RPMI8226 (cell line): ENCODE data around the gene FRG2.
A peak's percentile ranks its signal among the peaks of the same experiment; 100 is the strongest.
"Not testable (repeated sequence)": the region's sequence is repeated elsewhere in the genome, so short reads cannot be mapped to it uniquely, and the experiment has no call there.

Source experiments
- DNase-seq: peaks from one replicate; pipeline ENCODE4 v3.0.0-alpha.2; 2015

FRG2 gene

DNA sequence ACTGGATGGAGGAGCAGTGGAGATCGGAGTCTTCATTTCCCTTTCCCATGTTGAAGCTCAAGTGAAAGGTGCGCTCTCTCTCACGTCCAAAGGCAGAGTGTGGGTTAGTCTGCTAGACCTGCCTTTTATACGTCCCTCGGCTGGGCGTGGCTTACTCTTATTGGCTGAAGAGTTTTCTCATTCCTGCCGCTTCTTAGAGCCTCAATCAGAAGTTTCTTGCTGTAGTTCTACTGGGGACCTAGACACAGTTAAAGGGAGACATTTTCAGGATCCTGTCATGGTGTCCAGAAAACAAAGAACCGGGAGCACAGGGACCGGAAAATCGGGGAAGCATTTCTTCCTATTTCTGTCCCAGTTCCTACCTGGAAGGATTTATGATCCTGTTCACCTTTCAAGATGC lies at the start of gene FRG2:
Gene FRG2 (minus strand): TSS at position 101 of the 400 bp plus-strand sequence. CDS start 52 bp downstream, at position 49.
- DNase-seq: not testable (repeated sequence)

DNA sequence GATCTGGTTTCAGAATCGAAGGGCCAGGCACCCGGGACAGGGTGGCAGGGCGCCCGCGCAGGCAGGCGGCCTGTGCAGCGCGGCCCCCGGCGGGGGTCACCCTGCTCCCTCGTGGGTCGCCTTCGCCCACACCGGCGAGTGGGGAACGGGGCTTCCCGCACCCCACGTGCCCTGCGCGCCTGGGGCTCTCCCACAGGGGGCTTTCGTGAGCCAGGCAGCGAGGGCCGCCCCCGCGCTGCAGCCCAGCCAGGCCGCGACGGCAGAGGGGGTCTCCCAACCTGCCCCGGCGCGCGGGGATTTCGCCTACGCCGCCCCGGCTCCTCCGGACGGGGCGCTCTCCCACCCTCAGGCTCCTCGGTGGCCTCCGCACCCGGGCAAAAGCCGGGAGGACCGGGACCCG lies 41.3 kb upstream of the FRG2 start:
- DNase-seq: not testable (repeated sequence)

DNA sequence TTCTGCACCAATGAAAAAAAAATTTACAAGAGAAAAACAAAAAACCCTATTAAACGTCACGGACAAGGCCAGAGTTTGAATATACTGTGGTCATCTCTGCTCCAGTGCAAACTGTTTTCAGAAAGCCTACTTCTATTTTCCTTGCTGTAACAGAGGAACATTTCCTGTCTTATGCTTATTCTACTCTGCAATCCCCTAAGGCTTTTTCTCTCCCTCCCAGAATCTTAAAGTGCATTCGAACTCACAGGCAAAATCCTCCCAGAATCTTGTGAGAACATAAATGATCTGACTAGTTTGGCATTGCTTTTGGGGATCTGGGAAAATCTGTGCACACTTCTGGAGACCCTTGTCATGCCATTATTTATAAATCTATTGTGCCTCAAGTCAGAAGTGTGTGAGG lies 37.7 kb upstream of the FRG2 start:
- DNase-seq: not testable (repeated sequence)

DNA sequence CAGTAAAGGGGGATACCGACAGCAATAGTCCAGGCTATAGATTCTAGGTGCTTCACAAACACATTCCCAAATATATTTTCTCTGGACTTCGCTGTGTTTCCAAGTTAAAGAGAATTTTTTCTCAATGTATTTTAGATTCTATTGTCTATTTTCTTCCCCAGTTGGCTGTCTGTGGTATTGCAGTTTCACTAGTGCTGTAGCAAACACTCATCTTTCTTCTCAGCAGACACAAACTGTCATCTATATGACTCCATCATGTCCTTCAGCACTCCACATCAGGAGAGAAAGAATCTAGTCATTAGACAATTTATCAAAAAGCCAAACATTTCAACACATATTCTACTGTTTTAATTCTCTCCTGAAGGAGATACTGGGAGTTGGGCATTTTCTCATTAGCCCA lies 37.3 kb upstream of the FRG2 start, which contains the start of gene DBET:
Gene DBET (plus strand): TSS at position 161 of the 400 bp plus-strand sequence.
- not testable (repeated sequence) for DNase-seq

DNA sequence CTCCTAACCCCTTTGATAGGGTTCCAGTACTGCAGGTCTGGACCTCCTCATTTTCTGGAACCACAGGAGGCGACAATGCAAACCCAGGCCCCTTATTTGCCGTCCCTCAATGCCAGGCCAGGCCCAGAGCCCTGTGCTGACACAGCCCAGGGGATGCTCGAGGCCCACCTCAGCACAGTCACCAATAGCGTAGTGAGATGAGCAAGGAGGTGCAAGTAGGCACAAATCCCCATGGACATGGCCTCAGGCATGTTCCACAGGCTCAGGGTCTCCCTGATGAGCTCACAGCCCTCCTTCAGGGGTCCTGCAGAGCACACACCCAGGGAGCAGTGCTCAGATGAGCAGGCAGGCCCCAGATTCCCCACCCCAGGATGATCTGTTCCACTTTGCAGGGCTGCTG lies 31.9 kb upstream of the FRG2 start:
- DNase-seq: not testable (repeated sequence)

DNA sequence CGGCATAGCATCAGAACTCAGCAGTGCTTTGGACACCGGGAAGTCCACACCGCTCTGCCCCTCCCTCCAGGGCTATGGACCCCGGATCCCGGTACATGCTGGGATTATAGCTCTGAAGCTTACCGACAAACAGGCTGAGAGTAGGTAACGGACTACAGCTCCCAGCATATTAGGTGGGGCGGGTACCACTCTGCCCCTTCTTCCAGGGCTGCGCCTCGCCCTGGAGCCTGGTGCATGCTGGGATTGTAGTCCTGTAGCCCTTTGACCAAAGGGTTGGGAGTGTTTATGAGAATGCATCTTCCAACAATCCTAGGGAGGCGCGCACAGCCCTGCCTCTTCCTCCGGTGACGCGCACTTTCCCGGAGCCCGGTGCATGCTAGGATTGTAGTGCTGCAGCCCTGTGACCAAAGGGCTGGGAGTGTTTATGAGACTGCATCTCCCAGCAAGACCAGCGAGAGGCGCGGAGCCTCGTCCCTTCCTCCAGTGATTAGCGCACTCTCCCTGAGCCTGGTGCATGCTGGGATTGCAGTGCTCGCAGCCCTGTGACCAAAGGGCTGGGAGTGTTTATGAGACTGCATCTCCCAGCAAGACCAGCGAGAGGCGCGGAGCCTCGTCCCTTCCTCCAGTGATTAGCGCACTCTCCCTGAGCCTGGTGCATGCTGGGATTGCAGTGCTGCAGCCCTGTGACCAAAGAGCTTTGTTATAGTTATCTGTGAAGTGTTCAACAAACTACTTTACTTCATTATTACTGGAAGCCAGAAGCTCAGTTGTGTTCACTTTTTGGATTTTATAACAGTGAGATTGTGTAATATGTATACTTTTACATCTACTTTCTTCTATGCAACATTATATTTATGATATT lies 22.6 kb upstream of the FRG2 start:
- DNase-seq: not testable (repeated sequence)

DNA sequence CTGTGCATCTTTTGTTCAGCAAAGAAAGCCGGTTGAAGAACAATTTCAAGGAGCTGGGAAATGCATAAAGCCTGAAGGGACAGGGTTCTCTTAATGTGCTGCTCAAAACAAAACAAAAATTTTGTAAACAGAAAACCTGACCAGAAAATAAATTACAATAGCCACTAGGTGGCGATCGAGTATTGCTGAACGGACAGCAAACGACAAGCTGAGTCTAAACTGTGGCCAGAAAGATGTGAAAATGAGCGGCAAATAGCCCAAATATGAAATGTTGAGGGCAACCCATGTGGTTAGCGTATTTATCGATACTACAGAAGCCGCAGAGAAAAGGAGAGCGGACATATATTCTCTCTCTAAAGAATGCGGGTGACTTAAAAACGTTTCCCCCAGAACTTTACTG lies 20.6 kb upstream of the FRG2 start:
- not testable (repeated sequence) for DNase-seq

DNA sequence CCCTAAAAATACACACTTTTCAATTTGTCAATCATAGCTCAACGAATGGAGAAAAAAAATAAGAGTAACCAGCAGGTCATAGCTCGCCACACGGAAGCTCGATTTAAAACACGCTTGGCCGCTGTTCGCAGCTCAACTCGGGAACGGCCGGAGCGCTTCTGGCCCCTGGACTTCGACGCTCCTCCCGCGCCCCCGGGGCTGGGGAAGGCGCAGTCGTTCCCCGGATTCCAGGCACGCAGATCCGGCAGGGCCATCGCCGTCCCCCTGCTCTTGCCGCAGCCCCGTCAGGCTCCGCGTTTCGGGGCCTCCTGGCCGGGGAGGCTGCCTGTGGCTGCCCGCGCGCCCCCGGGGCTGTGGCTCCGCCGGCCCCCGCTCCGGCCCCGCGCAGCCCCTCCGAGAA lies 13.8 kb upstream of the FRG2 start:
- DNase-seq: not testable (repeated sequence)

DNA sequence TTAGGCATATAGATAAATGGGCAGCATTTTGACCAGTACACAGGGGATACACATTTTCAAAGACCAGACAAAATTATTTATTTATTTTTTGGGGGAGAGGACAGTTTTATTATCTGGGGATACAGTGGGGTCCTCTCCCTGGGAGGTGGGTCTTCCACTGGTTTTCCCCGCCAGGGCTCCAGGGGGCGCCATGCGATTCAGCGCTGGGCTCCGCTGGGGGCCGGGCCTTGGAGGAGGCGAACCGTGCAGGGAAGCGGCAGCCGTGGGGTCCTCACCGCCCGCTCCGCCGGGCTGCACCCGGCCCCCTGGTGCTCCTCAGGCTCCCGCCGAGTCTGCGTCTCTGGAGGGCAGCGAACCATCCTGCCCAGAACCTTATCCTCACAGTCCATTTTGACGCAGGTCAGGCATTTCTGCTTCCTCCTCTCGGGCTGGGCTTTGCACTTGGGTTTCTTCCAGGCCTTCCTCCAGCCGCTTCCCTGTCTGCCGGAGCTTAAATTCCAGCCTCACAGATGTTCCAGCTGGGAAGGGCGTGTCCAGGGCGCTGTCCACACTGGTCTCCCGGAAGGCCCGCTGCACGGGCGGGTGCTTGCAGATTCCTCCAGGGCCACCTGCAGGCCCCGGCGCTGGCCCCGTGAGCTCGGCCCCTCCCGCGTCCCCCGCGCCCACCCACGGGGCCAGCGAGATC lies 10.8 kb upstream of the FRG2 start:
- not testable (repeated sequence) for DNase-seq

DNA sequence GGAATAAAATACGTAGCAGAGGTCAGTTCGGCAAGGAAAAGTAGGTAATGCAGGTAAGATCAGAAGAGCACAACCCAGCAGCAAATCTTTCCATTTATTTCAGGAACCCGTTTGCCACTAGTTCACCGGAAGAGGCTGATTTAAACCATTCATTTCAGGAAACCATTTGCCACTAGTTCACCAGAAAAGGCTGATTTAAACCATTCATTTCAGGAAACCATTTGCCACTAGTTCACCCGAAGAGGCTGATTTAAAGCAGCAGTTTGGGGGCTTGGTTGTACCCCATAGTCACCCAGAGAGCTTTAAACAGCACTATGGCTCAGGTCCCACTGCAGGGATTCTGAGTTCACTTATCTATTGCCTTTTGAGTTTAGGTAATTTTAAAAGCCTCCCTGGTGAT lies 4.2 kb upstream of the FRG2 start:
- not testable (repeated sequence) for DNase-seq

DNA sequence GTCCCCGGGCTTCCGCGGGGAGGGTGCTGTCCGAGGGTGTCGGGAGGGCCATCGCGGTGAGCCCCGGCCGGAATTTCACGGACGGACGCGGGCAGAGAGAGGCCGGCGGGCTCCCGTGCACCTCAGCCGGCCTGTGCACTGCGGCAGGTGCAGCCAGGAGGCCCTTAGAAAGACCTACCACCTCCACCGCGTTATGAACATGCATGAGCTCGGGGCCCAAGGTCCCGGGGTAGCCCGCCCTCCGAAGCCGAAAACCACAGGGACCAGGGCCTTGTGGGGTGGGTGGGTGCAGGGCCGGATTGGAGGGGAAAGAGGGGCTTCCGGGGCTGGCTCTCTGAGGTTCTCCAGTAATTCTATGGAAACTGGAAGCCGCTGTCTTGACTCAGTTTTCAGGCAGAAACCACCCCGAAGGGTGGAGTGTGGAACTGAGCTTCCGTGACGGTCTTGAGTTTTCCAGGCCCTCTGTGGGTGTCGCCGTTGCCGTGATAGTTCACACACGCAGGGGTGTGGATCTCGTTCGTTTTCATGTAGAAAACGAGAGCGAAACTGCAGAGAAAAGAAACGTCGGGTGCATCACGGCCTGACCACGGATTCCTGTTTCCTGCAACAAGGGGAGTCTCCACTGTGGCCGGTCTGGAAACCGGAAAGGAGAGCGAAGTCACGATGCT lies 4.3 kb downstream of the FRG2 start:
- DNase-seq: not testable (repeated sequence)

DNA sequence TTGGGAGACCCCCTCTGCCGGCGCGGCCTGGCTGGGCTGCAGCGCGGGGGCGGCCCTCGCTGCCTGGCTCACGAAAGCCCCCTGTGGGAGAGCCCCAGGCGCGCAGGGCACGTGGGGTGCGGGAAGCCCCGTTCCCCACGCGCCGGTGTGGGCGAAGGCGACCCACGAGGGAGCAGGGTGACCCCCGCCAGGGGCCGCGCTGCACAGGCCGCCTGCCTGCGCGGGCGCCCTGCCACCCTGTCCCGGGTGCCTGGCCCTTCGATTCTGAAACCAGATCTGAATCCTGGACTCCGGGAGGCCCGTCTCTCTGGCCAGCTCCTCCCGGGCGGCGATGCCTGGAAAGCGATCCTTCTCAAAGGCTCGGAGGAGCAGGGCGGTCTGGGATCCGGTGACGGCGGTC lies 5.1 kb downstream of the FRG2 start:
- DNase-seq: not testable (repeated sequence)

DNA sequence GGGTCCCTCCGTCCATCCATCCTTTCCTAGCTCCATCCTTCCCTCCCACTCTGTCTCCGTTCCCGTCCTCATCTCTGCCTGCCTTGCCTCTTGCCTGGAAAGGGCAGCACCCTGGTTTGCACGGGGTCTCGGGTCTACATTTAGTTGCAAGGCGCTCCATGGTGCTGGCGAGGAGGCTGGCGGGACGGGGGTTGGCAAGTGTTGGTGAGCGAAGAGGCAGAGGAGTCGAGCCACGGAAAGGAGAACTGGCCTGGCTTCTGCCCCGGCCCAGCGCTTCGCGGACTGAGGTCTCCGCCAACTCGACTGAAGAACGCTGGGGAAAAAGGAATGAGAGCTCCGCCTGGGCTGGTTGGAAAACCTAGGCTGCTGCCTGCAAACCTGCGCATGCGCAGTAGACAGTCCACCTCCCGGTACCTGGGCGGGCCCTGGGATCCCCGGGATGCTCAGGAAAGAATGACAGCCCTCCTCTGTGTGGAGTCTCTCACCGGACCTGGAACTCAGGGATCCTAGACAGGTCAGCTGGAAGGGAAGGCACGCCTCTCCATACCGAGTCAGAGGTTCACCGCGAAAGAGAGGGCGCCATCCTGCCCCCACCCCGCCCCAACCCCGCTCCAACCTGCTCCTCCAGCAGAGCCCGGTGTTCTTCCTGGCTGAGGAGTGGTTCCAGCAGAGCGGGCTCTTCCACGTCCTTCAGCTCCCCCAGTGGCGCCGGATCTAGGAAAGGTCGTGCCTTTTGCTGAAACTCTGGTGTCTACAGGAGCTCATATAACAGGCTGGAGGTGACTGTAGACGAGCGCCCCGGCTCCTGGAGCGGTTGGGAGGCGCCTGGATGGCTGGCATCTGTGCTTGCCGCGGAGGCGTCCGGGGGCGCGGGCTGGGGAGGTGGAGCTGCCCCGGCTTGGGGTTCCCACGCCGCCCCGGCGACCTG lies 6.0 kb downstream of the FRG2 start:
- peak; percentile 21 for DNase-seq

DNA sequence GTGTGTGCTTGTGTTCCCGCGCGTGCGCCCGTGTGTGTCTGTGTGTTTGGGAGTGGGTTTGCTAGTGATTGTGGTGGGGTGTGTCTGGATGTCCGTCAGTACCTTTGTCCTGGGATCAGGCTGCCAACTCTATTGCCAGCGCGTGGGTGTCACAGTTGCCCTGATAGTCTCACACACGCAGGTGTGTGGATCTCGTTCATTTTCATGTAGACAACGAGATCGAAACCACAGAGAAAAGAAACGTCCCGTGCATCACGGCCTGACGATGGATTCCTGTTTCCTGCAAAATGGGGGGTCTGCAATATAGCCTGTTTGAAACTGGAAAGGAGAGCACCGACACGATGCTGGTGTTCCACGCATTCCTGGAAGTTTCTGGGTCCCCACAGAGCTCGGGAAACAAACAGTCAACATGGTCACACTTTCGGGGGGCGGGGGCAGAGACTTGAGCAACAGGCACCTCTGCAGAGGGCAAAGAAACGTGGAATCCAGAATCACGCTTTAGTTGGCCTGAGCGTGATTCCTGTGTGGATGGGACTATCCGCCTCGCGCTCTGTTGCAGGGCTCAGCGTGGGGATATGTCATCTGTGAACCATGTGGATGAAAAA lies 7.1 kb downstream of the FRG2 start:
- DNase-seq: not testable (repeated sequence)

DNA sequence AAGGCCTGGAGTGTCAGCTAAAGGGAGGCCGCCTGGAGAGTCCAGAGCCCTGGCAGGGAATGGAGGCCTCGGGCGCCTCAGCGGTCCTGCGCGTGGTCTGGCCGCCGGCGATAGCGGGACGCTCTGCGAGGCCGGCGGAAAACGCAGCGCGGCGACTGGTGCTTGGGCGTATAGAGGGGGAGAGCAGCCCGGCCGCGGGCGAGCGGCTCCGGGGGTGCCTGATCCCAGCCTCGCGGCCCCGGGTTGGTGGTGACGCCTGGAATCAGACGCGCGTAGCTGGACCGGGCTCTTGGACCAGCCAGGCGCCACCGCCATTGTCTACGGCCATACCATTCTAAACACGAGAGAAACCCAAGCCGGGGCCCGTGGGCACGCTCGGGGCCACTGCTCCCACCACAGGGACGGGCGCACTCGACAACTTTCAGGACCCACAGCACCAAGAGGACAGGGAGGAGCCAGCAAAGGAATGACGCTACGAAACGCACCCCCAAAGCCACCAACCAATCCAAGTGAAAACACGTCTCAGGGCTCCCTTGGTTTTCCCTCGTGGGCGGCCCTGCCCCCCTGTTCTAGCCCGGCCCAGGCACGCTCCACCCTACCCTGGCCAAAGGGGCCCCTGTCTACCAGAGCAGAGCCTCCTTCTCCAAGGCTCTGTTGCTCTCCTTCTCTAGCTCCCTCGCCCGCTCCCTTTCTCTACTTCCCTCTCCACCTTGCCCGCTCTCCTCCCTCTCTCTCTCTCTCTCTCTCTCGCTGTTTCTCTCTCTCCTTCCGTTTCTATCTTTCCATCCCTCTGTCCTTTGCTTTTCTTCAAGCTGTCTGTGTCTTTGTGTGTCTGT lies 7.8 kb downstream of the FRG2 start:
- no peak for DNase-seq

DNA sequence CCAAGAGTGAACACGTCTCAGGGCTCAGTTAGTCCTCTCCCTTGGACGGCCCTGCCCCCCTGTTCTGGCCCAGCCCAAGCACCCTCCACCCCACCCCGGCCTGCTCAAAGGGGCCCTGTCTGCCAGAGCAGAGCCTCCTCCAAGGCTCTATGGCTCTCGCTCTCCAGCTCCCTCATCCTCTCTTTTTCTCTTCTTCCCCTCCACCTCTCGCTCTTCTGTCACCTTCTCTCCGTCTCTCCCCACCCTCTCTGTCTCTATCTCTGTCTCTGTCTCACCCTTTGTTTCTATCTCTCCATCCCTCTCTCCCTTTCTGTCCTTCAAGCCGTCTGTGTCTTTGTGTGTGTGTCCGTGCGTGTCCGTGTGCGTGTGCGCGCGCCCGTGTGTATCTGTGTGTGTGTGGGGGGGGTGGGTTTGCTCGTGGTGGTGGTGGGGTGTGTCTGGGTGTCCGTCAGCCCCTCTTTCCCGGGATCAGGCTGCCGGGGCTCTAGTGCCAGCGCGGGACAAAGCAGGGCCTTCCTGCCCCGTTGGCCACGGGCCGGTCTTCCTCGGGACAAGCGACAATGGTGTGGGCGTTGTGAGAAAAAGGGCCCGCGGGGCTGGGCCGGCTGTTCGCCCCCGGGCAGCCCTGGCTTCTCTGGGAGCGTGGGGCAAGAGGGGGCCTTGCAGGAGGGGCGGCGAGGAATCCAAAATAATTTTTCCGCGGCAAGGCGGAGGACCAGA lies 8.7 kb downstream of the FRG2 start:
- no peak for DNase-seq

DNA sequence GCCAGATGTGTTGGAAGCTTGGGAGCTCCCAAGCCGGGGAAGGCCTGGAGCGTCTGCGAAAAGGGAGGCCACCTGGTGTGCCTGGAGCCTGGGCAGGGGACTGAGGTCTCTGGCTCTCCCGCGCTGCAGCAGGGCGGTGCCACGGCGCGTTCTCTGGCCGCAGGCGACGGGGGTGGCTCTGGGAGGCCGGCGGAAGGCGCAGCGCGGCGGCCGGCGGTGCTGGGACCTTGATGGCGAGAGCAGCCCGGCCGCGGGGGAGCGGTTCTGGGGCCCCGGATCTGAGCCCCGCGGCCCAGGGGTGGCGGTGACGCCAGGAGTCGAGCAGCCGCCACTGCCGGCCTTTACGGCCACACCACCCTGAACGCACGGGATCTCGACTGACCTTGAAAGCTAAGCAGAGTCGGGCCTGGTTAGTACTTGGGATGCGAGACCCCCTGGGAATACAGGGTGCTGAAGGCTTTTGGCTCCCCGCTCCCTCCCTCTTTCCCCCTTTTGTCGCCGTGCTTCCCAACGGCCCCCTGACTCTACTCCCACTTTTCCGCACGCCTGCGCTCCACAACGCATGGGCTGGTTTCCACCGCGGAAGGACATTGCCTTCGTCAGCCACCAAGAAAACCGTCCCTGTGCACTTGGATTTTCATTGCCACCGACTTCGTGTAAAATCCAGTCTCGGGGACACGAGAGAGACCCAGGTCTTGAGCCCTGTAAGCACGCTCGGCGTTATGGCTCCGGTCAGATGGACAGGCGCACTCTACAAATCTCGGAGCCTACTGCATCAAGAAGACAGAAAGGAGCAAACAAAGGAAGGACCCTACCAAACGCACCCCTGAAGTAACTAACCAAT lies 9.5 kb downstream of the FRG2 start:
- no peak for DNase-seq

DNA sequence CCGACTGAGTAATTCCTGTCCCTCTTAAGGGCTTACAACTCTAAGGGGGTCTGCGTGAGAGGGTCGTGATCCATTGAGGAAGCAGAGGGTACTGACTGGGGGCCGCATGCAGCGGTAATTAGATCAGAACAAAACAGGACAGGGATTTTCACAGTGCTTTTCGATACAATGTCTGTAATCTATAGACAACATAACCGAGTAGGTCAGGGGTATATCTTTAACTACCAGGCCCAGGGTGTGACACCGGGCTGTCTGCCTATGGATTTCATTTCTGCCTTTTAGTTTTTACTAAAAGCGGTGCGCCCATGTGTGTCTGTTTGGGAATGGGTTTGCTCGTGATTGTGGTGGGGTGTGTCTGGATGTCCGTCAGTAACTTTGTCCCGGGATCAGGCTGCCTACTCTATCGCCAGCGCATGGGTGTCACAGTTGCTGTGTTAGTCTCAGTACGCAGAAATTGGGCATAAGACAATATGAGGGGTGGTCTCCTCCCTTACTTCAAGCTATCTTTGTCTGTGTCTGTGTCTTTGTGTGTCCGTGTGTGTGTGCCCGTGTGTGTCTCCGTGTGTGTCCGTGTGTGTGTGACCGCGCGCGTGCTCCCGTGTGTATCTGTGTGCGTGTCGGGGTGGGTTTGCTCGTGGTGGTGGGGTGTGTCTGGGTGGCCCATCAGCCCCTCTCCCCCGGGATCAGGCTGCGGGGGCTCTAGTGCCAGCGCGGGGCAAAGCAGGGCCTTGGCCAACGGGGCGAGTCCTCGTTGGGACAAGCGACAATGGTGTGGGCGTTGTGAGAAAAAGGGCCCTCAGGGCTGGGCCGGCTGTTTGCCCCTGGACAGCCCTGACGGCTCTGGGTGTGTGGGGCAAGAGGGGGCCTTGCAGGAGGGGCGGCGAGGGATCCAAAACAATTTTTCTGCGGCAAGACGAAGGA lies 10.4 kb downstream of the FRG2 start:
- DNase-seq: no peak
